Omental fat pad (tissue), 4 donors: Measurements from ENCODE around the gene NDST4. TPM values are rescaled to one million over a fixed set of nuclear protein-coding genes. Genes with fewer than 3 reads are reported as not detected.

Source experiments
- ATAC-seq: fragments of 150-250 bp; one replicate; pipeline ENCODE4 v1.9.1; 2016; ENCODE audit warnings: mild to moderate bottlenecking, moderate library complexity; ENCODE audit not compliant: low FRiP score
- DNase-seq: peaks from one replicate; pipeline ENCODE4 v3.0.0-alpha.2; 2019; ENCODE audit warnings: low spot score
- total RNA-seq, 4 donors: library from RNA; depleted of rRNA; stranded (reverse); fragments of >200 nt; gene quantifications; one replicate each; pipeline ENCODE4 v1.1.0, GENCODE V29; 2016
- TF ChIP-seq, protein P1 (sequence below), 3 donors: fragments of 450-650 bp; IDR thresholded peaks; one replicate each; pipeline ENCODE4 v1.5.1; 2016 to 2017; ENCODE audit warnings: antibody characterized with exemption in 3 of 3, mild to moderate bottlenecking in 3 of 3, moderate library complexity in 2 of 3

NDST4 gene
- total RNA-seq, 4 donors from 2014 or later = not detected

DNA sequence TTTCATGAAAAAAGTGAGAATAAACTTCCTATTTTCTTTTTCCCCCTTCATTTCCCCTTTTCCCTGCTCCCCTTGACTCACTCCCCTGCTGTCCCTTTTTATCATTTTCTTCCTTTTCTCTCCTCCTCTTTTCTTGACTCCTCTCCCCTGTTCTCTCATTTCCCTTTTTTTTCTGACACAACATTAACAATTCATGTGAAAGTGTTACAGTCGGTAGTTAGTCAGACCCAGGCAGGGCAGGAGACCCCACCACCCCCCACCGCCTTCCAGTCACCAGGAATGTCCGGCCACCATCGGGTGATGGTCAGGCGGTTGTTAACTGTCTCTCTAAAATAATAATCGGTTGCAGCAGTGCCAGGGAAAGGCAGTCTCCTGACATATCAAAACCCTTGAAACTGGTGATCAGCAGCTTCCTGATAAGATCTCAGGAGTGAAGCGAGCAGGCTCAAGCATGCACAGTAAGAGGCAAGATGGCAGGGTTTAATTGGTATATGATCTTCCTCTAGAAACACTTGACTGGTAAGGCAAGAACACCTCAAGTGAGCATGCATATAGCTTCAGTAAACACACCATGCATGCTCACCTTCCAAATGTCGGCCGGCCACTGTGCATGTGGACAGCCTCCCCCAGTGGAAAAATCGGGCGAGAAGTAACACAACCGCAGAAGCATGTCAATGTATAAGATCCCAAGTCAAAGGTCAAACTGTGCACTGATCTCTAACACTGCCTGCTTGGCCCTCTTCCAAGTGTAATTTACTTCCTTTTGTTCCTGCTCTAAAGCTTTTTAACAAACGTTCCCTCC lies 191.4 kb downstream of the NDST4 start:
- TF ChIP-seq, protein P1, sequence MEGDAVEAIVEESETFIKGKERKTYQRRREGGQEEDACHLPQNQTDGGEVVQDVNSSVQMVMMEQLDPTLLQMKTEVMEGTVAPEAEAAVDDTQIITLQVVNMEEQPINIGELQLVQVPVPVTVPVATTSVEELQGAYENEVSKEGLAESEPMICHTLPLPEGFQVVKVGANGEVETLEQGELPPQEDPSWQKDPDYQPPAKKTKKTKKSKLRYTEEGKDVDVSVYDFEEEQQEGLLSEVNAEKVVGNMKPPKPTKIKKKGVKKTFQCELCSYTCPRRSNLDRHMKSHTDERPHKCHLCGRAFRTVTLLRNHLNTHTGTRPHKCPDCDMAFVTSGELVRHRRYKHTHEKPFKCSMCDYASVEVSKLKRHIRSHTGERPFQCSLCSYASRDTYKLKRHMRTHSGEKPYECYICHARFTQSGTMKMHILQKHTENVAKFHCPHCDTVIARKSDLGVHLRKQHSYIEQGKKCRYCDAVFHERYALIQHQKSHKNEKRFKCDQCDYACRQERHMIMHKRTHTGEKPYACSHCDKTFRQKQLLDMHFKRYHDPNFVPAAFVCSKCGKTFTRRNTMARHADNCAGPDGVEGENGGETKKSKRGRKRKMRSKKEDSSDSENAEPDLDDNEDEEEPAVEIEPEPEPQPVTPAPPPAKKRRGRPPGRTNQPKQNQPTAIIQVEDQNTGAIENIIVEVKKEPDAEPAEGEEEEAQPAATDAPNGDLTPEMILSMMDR (IDR thresholded peaks at IDR 0.05) = no peak
- DNase-seq (no peak), ATAC-seq (no peak)

DNA sequence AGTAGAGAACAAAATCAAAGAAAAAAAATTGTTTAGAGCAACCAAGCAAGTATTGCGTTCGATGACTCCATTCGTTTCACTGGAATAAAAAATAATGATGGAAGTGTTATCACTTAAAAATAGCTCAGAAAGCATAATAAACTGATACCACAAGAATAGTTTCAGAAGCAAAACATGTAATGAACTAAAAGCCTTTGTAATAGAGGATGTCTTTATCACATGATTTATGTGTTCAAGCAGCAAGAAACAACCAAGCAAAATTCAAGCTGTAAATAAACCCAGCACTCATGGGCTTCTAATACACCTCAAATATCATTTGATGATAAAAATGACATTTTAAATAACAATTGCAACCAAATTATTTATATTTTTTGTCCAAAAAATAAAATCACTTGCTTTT lies 192.2 kb downstream of the NDST4 start:
- TF ChIP-seq, protein P1 (IDR thresholded peaks at IDR 0.05) = no peak
- DNase-seq (no peak), ATAC-seq (no peak)

DNA sequence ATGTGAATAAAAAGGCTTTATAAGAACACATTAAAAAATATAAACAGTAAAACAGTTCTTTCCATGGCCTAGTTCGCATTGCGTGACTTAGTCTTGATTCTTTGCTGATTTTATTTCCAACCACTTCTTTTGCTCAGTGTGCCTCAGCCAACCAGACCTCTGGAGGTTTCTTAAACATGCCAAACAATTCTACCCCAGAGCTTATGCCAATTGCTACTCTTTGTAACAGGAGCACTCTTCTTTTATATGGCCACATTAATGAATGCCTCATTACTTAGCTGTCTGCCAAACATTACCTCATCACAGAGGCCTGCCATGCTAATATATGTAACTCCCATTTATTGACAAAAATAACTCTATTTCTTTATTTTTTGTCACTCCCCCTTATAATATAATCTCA lies 202.3 kb downstream of the NDST4 start:
- no peak for DNase-seq
- no peak for ATAC-seq
- TF ChIP-seq, protein P1 (IDR thresholded peaks at IDR 0.05) = no peak

DNA sequence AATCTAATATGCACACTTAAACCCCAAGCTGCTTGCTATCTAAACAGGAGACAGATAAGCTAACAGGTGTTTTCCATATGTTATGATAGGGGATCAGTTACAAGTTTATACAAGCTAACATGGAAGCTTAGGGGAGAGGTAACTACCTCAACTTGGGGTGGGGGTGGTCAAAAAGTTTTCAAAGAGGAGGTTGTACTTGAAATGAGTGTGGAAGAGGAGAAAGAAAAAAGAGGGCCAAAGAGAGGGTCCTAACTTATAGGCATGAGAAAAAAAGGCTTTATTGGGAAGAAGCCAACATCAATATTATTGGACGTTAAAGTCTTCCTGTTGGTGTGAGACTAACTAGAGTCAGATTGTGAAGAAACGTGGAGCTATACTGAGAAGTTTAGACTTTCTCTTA lies 205.9 kb downstream of the NDST4 start:
- TF ChIP-seq, protein P1 (IDR thresholded peaks at IDR 0.05) = no peak
- ATAC-seq = no peak
- DNase-seq = no peak

DNA sequence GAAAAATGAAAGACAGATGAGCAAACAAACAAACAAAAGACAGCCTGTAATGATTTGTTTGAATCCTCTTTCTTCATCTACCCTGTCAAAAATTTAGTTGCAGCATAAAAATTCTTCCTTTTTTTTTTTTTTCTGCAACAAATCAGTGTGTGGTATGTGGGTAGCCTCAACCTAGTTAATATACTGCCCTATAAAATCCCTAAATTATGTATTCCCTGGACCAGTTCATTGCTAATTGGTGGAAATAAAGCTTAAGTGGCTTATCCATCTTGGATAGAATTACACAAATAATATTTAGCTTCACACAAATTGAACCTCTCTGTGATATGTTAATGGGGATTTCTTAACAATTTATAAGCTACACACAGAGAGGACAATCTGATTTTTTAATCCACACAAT lies 208.4 kb downstream of the NDST4 start:
- DNase-seq (no peak), ATAC-seq (no peak)
- TF ChIP-seq, protein P1 (IDR thresholded peaks at IDR 0.05) = no peak

DNA sequence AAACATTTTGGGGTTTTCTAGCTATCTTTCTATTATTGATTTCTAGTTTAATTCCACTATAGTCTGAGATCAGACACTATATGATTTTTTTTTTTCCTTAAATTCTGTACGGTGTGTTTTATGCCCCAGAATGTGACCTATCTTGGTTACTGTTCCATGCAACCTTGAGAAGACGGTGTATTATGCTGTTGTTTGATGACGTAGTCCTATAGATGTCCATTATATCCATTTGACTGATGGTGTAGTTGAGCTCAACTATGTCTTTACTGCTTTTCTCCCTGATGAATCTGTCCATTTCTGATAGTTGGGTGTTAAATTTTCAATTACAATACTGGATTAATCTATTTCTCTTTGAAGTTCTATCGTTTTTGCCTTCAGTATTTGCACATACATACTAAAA lies 212.5 kb downstream of the NDST4 start:
- ATAC-seq = no peak
- TF ChIP-seq, protein P1 (IDR thresholded peaks at IDR 0.05) = no peak
- no peak for DNase-seq

DNA sequence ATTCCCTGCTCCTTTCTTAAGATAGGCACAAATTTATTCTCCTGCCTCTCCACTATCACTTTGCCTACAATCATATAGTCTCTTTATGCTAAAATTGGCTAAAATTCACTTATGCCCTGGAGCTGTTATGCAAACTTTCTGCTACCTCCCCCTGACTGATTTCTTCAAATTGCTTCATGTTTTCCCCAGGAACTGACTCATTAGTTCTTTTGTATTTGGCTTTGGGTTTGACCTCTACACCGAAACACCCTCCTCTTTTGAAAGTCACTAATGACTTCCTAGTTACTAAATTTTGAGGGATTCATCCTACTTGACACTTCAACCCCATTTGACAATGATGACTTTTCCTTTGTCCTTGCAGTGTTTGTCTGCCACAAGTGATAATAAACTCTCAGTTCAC lies 222.6 kb downstream of the NDST4 start:
- no peak for DNase-seq
- no peak for ATAC-seq
- TF ChIP-seq, protein P1 (IDR thresholded peaks at IDR 0.05) = no peak
